Measurements from ENCODE around the gene PYGM.
A peak's percentile ranks its signal among the peaks of the same experiment; 100 is the strongest.

The PYGM gene

DNA sequence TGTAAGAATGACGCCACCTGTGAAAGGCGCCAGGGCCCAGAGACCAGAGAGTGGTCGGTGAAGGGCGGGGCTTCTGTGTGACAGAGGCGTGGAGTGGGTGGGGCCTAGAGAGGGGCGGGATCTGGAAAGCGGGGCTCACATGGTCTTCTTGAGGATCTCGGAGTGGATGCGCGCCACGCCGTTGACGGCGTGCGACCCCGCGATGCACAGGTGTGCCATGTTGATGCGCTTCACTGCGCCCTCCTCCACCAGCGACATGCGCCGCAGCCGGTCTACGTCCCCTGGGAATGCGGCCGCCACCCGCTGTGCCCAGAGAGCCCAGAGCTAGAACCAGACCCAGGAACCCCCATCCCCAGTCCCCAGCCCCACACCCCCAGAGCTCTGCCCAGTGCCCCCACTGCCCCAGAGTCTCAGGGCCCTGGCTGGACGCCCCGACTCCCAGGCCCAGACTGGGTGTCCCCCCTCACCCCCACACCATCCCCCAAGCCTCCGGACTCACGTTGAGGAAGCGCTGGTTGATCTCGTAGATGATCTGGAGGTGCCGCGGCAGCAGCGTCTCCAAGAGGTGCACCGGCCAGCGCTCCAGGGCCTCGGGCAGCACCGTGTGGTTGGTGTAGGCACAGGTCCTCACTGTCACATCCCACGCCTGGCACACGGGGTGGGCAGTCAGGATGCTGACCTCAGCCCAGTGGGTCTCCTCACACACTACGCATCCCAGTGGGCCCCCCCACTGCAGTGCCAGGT lies 6.2 kb downstream of the PYGM start:
- DNase-seq (ENCODE audit: low read depth in 2 of 2) = no peak

DNA sequence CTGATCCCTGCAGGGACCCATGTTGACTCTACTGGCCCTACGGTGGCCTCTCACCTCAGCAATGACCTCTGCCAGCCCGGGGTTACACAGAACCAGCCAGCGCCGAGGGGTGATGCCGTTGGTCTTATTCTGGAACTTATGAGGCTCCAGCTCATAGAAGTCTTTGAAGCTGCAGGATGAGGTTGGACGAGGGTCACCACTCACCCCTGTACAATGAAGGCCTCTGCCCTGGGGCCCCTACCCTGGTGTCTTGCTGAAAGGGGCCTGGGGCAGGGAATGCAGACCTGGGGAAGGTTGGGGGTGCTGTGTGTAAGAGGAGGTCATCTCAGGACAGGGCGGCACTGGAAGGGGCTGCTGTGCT lies 6.8 kb downstream of the PYGM start:
- no peak for DNase-seq (ENCODE audit: low read depth in 2 of 2)

DNA sequence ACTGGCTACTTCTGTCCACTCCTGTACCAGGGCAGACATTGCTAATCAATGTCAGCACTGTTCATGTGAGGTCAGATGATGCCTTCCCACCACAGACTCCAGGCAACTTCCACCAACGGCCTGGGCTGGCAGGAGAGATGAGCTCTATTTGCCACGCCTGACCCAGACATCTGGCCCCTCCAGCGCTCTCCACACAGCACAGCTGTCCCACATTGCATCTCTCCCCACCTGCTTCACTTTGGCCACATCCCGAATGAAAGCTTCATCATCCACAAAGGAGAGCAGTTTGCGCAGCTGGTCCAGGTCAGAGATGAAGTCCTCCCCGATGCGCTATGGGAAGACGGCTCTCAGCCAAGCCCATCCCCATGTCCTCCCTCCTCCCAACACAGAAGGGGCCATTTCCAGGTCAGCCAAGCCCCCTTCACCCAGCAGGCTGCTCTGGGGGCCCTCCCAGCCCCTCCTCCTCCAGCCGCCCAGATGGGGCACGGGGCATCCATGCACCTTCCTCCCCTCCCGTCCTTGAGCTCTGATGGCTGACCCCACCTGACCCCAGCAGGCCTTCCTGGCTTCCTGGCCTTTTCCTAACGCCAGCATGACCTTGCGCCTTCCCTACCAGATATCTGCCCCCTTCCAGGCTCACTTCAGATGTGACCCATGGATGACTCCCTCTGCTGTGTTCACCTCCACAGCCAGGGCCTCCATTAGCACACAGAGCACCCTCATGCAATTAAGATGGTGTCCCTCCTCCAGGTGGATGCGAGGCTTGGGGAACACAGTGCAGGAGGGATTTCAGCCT lies 7.4 kb downstream of the PYGM start:
- DNase-seq (ENCODE audit: low read depth in 2 of 2) = no peak

DNA sequence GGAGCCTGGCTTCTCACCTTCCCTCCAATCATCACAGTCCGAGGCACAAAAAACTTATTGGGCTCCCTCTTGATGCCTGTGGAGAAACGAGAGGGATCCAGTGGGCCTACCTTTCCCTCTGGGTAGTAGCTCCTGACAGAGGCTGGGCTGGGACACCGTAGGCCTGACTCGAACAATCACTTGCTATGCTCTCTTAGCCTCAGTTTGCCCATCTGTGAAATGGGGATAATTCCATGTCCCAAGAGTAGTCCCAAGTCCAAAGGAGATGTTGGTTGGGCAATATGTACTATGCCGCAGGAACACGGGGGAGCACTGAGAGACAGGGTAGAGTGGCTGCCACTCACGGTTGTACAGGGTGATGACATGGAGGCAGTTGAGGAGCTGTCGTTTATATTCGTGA lies 8.2 kb downstream of the PYGM start:
- no peak for DNase-seq (ENCODE audit: low read depth in 2 of 2)

DNA sequence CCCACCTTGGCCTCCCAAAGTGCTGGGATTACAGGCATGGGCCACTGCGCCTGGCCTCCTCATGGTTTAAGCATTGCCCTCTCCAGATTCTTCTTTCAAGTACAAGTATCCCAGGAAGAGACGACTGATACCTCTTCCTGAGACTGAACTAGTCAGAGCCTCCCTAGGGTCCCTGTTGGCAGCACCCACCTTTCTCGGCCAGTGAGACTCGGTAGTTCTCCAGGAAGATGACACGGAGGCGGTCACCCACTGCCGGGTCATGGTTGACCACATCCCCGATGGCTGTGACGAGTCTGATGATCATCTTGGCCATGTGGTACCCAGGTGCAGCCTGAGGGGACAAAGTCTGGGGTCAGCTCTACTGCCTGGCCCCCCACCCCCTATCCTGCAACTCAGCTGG lies 8.6 kb downstream of the PYGM start:
- no peak for DNase-seq (ENCODE audit: low read depth in 2 of 2)

DNA sequence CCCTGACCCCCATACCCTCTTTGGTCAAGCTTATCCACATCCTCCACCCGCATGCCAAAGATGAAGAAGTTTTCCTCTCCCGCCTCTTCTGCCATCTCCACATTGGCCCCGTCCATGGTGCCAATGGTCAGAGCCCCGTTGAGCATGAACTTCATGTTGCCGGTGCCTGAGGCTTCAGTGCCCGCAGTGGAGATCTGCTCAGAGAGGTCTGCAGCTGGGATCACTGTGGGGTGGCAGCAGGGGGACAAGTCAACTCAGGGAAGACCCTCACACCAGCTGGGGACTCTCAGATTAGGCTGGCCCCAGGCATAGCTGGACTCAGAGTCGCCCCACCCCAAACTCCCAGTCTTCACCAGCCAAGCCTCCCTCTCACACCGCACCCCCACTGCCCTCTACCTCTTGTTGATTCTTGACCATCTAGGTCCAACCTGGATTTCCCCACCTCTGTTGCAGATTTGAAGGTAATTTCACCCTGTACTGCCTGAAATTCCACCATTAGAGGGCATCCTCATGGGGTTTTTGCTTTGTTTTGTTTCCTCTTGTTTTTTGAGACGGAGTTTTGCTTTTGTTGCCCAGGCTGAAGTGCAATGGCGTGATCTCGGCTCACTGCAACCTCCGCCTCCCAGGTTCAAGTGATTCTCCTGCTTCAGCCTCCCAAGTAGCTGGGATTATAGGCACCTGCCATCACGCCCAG lies 9.3 kb downstream of the PYGM start:
- no peak for DNase-seq (ENCODE audit: low read depth in 2 of 2)

DNA sequence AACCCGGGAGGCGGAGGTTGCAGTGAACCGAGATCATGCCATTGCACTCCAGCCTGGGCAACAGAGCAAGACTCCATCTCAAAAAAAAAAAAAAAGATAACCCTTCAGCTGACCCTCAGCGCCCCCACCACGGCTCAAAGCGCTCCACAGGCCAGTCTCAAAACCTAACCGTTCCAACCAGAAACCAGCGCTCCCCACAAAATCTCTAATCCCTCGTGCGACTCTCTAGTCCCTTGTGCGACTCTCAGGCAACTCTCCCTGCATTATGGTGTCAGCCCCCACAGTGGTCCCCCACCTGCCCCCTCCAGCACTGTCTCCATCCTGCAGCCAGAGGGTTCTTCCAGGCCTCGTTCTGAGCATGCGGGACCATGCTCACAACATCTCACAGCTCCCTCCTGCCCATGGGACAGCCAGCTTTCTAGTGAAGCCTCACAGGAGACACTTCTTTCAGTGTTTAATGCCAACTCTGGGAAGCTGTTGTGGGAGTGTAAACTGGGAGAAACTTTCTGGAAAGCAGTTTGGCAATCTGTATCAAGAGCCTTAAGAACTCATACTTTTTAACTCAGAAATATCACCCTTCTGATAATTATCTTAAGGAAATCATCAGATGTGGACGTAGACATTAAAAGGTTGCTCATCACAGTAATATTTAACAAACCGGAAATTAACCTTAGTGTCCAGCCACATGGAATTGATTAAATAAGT lies 11.7 kb downstream of the PYGM start:
- no peak for DNase-seq (ENCODE audit: low read depth in 2 of 2)

DNA sequence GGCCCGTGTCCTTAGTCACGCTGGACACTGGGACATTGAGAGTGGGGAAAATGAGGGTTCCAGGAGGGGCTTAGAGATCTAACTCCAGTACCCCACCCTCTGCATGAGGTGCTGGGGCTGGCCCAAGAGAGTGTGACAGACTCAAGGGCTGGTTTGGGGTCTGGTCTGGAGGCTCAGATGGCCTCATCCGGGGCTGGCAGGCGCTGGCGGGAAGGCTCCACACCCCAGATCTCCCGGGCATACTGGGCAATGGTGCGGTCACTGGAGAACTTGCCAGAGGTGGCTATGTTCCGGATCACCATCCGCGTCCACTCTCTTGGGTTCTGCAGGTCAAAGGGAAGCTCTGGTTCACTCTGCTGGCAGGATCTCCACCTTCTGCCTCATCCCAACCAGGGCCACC lies 13.3 kb downstream of the PYGM start:
- DNase-seq (ENCODE audit: low read depth in 2 of 2) = no peak

DNA sequence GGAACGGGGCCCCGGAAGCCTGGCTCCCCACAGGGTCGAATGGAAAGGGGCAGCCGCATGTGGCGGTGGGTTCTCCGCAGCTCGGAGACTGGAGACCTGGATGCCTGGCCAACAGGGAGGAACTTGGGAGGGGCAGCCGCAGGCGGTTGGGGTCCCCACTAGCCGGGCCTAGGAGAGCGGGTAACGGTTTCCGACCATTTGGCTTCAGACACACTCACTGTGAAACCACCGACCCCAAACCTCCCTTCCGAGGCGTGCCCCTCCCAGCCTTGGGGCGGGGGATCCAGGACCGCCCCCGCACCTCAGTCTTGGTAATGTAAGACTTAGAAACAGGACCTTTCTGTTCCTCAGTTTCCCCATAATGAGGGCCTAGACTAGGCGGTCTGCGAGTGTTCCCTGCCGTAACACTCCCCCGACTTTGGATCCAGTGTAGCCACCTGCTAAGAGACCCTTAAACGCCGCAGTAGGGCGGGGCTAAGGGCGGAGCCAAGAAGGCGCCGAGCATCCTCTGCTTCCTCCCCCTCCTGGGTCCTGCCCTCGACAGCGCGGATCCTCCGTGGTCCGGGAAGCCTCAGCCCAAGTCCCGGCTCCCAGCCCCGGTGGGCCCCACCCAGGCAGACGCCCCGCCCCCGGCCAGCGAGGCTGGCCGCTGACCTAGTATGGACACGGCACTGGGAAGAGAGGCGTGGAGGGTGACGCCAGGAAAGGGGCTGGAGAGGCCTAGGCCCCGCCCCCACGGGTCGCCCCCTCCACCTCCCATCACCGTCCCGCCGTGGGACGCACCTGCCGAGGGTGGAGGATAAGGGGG lies 14.0 kb downstream of the PYGM start:
- DNase-seq (ENCODE audit: low read depth in 2 of 2) = peak; percentile 46 to 57

DNA sequence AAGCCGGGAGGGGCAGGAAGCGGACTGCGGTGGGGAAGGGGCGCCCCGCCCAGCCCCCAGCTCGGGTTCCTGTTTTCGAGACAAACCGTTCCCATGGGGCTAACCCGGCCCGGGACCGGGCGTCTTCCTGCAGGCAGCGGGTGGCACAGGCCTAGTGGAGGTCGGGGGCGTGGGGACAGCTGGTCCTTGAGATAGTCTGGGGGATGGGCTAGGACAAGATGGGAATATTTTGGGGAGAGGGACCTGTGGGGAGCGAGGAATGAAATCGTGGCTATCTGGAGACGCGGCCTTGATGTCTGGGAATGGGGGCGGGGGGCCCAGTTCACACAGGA lies 14.6 kb downstream of the PYGM start:
- DNase-seq (ENCODE audit: low read depth in 2 of 2) = peak; percentile 26 to 41

DNA sequence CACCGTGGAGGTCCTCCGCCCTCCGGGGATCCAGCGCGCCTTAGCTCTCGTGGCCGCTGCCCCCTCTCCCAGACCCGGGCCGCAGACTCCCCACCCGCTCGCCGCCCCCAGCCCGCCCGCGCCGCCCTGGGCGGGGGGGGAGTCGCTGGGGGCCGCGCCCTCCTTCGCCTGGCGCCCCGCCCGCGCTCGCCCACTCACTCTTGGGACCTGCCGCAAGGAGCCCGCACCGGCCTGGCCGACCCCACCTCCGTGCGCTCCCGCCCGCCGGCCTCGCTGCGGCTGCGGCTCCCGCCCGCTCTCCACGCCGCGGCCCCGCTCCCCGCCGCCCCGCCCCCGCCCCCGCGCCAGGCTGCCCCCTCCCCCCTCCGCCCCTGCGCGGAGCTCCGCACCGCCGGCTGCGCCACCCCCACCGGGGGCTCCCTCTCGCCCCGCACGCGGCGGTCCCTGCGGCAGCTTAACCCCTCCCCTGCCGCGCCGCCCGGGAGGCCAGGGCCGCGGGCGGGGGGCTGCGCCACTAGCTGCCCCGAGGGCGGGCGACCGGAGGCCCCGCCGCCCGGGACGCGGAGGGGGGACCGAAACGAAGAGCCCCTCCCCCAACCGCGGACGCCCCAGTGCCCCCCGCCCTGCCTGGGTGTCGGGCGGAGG lies 15.1 kb downstream of the PYGM start:
- DNase-seq (ENCODE audit: low read depth in 2 of 2) = peak in 1 of 2 donors; percentile 29

DNA sequence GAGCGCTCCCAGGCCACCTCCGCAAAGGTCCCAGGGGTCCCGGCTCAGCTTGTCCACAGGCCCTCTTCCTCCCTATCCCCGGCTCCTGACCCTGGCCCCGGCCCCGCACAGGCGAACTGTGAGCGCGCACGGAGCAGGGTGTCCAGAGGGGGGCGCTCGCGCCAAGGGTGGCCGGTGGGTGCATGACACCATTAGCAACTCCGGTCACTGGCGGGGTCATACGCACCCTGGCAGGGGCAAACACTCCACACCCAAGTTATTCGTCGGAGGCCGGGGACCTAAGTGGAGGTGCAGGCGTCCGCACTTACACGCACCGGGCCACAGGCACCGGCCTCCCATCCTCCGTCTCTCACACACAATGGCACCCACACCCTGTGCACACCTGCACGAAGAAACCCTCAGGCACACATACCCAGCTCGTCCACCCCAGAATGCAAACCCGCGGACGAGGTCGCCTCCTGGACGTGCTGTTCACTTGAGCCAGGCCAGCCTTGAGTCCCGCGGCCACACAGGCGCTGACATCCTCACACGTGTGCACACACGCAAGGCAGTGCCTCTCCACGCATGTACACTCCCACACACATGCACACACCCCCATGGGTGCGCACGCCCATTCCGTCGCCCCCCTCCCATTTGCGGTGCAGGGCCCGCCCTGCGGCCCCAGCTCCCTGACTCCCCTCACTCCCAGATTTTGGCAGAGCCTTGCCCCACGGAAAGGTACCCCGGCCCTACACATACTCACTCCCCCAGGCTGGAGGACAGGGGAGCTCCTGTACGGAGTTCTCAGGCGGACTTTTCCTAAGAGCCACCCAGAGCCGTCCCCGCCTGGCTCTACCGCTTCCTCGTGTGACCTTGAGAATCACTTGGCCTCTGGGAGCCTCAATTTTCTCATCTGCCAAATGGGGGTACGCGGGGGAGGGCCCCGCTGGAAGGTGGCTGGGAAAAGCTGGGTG lies 15.9 kb downstream of the PYGM start, which contains the start of gene RASGRP2:
Gene RASGRP2, minus strand, starts transcription at position 552 of the 953 bp plus-strand sequence. CDS start 1,276 bp downstream, outside the sequence.
- peak; percentile 69 to 70 for DNase-seq (ENCODE audit: low read depth in 2 of 2)

DNA sequence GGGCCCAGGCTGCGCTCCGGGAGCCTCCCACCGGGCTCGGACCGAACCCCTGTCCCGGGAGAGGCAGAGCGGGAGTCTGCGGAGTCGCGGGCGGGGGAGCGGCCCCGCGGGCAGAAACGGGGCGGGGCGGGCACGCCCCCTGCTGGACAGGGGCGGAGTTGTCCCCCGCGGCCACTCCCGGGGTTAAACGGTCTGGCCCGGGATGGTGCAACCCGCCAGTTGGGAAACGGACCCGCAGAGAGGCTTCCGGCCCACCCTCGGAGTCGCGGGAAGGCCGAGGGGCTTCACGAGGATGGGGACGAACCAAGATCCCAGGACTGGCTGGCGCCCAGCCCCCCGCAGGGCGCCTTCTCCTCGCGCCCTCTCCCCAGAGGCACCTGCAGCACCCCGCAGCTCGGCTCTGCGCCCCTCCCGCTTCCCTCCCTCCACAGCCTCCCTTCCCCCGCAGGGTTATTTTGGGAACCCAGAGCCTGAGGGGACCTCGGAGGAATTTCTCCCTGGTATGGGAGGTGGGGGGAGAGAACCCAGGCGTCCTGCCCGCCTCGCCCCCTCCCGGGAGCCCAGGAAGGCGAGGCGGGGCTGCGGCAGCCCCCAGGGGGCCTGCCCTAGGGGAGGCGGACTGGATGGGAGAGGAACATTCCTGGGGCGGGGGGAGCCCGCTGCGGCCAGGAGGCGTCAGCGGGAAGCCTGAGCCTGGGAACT lies 16.7 kb downstream of the PYGM start:
- DNase-seq (ENCODE audit: low read depth in 2 of 2) = peak; percentile 70 to 78

DNA sequence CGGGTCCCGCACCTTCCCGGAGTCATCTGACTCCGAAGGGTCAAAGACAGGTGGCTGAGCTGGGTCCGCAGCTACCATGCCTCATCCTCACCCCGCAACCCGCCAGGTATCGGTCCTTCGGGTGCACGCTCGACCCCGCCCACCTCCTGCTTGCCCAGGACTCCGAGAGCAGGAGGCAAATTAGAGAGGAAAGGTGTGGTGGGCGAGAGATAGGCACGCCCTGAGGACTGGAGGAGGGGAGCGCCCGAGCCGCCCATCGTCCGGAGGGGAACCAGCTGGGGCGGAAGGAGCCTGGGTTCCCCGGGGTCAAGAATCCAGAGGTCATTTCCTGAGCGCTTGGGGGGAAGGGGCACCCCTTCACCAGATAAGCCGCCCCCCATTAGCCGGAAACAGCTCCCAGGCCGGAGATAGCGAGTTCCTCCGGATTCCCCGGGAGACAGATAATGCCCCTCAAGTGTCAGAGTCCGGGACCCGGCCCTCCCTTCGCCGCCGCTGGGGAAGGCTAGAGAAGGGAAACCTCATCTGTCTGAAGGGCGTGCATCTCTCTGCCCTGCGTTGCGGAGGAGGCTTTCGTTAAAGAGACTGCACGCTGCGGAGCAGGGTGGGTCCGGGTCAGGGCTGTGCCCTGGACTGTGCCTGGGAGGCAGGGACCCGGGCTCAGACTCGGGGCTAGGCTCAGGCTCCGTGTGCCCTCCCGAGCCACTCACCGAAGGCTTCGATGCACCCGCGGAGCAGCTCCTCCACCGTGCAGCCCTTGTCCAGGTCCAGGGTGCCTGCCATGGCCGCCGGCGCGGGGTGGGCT lies 17.5 kb downstream of the PYGM start:
- DNase-seq (ENCODE audit: low read depth in 2 of 2) = no peak

DNA sequence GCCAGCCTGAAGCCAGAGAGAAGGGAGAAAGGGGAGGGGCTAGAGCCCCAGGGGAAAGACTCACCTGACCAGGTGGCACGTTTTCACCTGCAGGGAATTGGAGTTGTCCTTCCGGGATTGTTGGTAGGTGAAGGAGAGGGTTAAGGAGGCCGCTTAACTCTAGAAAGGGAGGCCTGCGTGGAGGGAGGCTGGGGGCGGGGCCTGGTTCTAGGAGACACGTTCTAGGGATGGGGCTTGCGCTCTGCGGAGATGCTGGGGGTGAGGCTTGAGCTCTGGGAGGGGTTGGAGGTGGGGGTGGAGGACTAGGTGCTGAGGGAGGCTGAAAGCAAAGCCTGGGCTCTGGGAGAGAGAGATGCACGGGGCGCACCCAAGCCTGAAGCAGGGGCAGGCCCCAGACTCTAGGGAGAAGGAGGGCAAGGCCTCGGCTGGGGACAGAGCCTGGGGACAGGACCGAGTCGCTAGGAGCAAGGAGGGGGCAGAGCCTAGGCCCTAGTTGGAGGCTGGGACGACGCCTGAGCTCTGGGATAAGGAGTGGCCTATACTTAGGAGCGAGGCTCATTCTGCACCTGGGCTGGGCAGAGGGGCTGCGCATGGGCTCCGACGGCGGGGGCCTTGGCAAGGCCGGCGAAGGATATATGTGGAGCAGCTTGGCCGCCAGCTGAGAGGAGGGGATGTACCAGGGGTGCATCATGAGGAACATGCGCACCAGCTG lies 18.2 kb downstream of the PYGM start:
- no peak for DNase-seq (ENCODE audit: low read depth in 2 of 2)

DNA sequence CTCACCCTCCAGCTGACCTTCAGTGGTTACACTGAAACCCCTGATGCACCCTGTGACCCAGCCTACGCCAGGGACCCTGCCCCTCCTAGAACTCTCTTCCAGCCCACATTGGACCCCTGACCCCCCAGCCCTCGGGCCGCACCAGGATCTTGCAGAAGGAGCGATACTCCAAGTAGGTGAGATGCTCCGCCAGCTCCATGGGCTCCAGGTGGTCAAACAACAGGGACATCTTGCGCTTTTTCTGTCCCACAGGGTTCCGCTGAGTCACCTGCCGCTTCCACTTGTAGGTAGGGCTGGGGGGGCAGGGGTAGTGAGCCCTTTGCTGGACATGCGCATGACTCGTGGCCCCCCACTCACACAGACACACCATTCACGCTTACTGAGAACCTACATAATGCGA lies 19.9 kb downstream of the PYGM start:
- no peak for DNase-seq (ENCODE audit: low read depth in 2 of 2)

DNA sequence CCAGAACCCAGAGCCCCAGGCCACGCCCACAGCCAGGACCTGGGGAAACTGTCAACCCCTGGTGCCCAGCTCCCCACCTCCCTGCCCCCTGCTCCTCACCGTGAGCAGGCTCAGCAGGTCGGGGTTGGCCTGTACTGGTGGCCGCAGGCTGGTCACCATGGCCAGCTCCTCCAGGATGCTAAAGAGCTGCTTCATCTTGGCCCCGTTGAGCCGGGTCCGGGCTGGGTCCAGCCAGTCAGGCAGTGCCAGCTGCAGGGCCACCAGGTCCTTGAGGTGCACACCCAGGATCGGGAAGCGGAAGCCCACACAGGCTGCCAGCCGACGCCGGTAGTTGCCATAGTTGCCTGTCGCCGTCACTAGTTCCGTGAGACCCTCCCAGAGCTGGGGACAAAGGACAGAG lies 23.1 kb downstream of the PYGM start:
- DNase-seq (ENCODE audit: low read depth in 2 of 2) = no peak
